ENCODE data around the gene CD22. TPM values are rescaled to one million over a fixed set of nuclear protein-coding genes. Genes with fewer than 3 reads are reported as not detected.

CD22 gene
- total and polyA plus RNA-seq, 2 donors (not counting 1 experiment from before 2014, with no cell fraction given) = 692 to 1,437 TPM

- Histone ChIP-seq H3K4me3 (ENCODE audit: control extremely low read depth in 1 of 5, extremely low read depth in 1 of 5, insufficient read depth in 1 of 5, low read depth in 2 of 5, low read length in 4 of 5) (no peak overlapping the region), H3K79me2 (ENCODE audit: control insufficient read depth, insufficient read depth, low read length) (peaks cover 36% of the 10 kb centered on the region), H2AFZ (ENCODE audit: insufficient read depth, low read depth, low read length, poor library complexity, severe bottlenecking) (no peak overlapping the region), H3K4me2 (replicated peaks; ENCODE audit: low read depth, low read length, poor library complexity, severe bottlenecking) (no peak overlapping the region), H4K20me1 (ENCODE audit: control insufficient read depth, insufficient read depth, low read length, poor library complexity, severe bottlenecking) (no peaks in the 10 kb centered on the region), H3K36me3 (replicated peaks in 1 of 2; ENCODE audit: control extremely low read depth in 1 of 2, control insufficient read depth in 1 of 2, extremely low read depth in 1 of 2, insufficient read depth in 2 of 2, low read length in 1 of 2) (no peaks in the 10 kb centered on the region), H3K4me1 (ENCODE audit: control insufficient read depth in 2 of 2, insufficient read depth in 2 of 2, low read length in 2 of 2) (peaks cover 90 to 91% of the 10 kb centered on the region in 2 donors), H3K9me3 (ENCODE audit: control extremely low read depth in 1 of 3, control insufficient read depth in 2 of 3, insufficient read depth in 1 of 3, low read length in 2 of 3) (peaks cover 0 to 3% (median 0%) of the 10 kb centered on the region in 3 donors), H3K27me3 (replicated peaks in 1 of 4; ENCODE audit: control extremely low read depth in 1 of 4, control insufficient read depth in 3 of 4, insufficient read depth in 4 of 4, low read length in 3 of 4) (no peaks in the 10 kb centered on the region), H3K27ac (ENCODE audit: low read length in 2 of 2) (peak overlapping the region; percentile 94 to 97), H3K9ac (ENCODE audit: low read length) (no peak overlapping the region)
- TF ChIP-seq EZH2 (IDR thresholded peaks at IDR 0.05; ENCODE audit: borderline replicate concordance, insufficient read depth, low read depth, low read length, poor library complexity, severe bottlenecking) = no peak
- TF ChIP-seq, protein P1, sequence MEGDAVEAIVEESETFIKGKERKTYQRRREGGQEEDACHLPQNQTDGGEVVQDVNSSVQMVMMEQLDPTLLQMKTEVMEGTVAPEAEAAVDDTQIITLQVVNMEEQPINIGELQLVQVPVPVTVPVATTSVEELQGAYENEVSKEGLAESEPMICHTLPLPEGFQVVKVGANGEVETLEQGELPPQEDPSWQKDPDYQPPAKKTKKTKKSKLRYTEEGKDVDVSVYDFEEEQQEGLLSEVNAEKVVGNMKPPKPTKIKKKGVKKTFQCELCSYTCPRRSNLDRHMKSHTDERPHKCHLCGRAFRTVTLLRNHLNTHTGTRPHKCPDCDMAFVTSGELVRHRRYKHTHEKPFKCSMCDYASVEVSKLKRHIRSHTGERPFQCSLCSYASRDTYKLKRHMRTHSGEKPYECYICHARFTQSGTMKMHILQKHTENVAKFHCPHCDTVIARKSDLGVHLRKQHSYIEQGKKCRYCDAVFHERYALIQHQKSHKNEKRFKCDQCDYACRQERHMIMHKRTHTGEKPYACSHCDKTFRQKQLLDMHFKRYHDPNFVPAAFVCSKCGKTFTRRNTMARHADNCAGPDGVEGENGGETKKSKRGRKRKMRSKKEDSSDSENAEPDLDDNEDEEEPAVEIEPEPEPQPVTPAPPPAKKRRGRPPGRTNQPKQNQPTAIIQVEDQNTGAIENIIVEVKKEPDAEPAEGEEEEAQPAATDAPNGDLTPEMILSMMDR (IDR thresholded peaks at IDR 0.05) = no peak
- no peaks in the 10 kb centered on the region for H3K27me3 Mint-ChIP-seq
- peak overlapping the region; percentile 84 for H3K27ac Mint-ChIP-seq
- no peaks in the 10 kb centered on the region for H3K9me3 Mint-ChIP-seq (ENCODE audit: insufficient read depth)
- WGBS (ENCODE audit: insufficient coverage) = 100% methylated on average over 4 of the region's 9 CpGs
- no peak for ATAC-seq (ENCODE audit: low read depth)
- ChIA-PET POLR2A (interaction anchor here (2.6 kb wide), 1 partner anchor 27 kb away, joined by 8 read pairs; no protein-coding TSS in a partner anchor), CTCF (interaction anchor here (2.4 to 5.0 kb wide), 2 partner anchors 10 to 173 kb away, joined by 7 to 26 read pairs; no protein-coding TSS in a partner anchor)
- H3K4me1 Mint-ChIP-seq = peaks cover 80% of the 10 kb centered on the region
- DNase-seq = no peak
- H3K4me3 Mint-ChIP-seq = peak overlapping the region; percentile 18
- intact Hi-C loops (cut with micrococcal nuclease) = loop anchor here (5.0 to 10.0 kb wide), 3 partner anchors 40 to 177 kb away; partner anchors contain the start of genes FXYD7 and HAMP
These were observed 7.0 kb upstream of the CD22 start for GRCh38 chr19:35322014-35322413.

- intact Hi-C loops (cut with micrococcal nuclease) = loop anchor here (10.0 kb wide), 1 partner anchor 183 kb away; the partner anchor contains the start of gene FXYD7
- DNase-seq (no peak), ATAC-seq (ENCODE audit: low read depth) (no peak)
- no peak overlapping the region for H3K4me3 ChIP-seq (ENCODE audit: control extremely low read depth in 1 of 5, extremely low read depth in 1 of 5, insufficient read depth in 1 of 5, low read depth in 2 of 5, low read length in 4 of 5)
- peaks cover 75% of the 10 kb centered on the region for H3K79me2 ChIP-seq (ENCODE audit: control insufficient read depth, insufficient read depth, low read length)
- H3K4me3 Mint-ChIP-seq = peak overlapping the region; percentile 40
- H3K27me3 Mint-ChIP-seq = no peaks in the 10 kb centered on the region
- no peak overlapping the region for H2AFZ ChIP-seq (ENCODE audit: insufficient read depth, low read depth, low read length, poor library complexity, severe bottlenecking)
- H3K36me3 ChIP-seq (replicated peaks in 1 of 2; ENCODE audit: control extremely low read depth in 1 of 2, control insufficient read depth in 1 of 2, extremely low read depth in 1 of 2, insufficient read depth in 2 of 2, low read length in 1 of 2) = peaks cover 0 to 23% of the 10 kb centered on the region in 2 experiments
- H3K27ac ChIP-seq (ENCODE audit: low read length in 2 of 2) = peak overlapping the region in 1 of 2 donors; percentile 79
- H3K9me3 ChIP-seq (ENCODE audit: control extremely low read depth in 1 of 3, control insufficient read depth in 2 of 3, insufficient read depth in 1 of 3, low read length in 2 of 3) = no peaks in the 10 kb centered on the region
- H3K9ac ChIP-seq (ENCODE audit: low read length) = no peak overlapping the region
- ChIA-PET POLR2A (interaction anchor here (0.7 to 7.6 kb wide), 5 partner anchors 10 to 184 kb away, joined by 3 to 106 read pairs (median 4); partner anchors contain the start of gene FFAR1), CTCF (interaction anchor here (0.6 to 1.6 kb wide), 7 partner anchors 8 to 185 kb away, joined by 3 to 6 read pairs (median 4); no protein-coding TSS in a partner anchor)
- no peaks in the 10 kb centered on the region for H3K27me3 ChIP-seq (replicated peaks in 1 of 4; ENCODE audit: control extremely low read depth in 1 of 4, control insufficient read depth in 3 of 4, insufficient read depth in 4 of 4, low read length in 3 of 4)
- no peaks in the 10 kb centered on the region for H3K9me3 Mint-ChIP-seq (ENCODE audit: insufficient read depth)
- peaks cover 60 to 77% of the 10 kb centered on the region in 2 donors for H3K4me1 ChIP-seq (ENCODE audit: control insufficient read depth in 2 of 2, insufficient read depth in 2 of 2, low read length in 2 of 2)
- peak overlapping the region; percentile 87 for H3K4me2 ChIP-seq (replicated peaks; ENCODE audit: low read depth, low read length, poor library complexity, severe bottlenecking)
- peaks cover 69% of the 10 kb centered on the region for H3K4me1 Mint-ChIP-seq
- peaks cover 28% of the 10 kb centered on the region for H4K20me1 ChIP-seq (ENCODE audit: control insufficient read depth, insufficient read depth, low read length, poor library complexity, severe bottlenecking)
- no CpG with 5 or more reads among the region's 4 CpGs for whole genome bisulfite sequencing (ENCODE audit: insufficient coverage)
- TF ChIP-seq, protein P1 (IDR thresholded peaks at IDR 0.05) = no peak
- TF ChIP-seq EZH2 (IDR thresholded peaks at IDR 0.05; ENCODE audit: borderline replicate concordance, insufficient read depth, low read depth, low read length, poor library complexity, severe bottlenecking) = no peak
- peak overlapping the region; percentile 76 for H3K27ac Mint-ChIP-seq
These were observed 1.3 kb upstream of the CD22 start for GRCh38 chr19:35327642-35328041.
